ENCODE data around the gene MYO16.
"Not testable (repeated sequence)": the region's sequence is repeated elsewhere in the genome, so short reads cannot be mapped to it uniquely, and the experiment has no call there.

Gene MYO16

GRCh38 chr13:108747843-108748242 is 118.4 kb downstream of the MYO16 start:
- no peak for DNase-seq

- DNase-seq, result no peak
These were observed 122.9 kb downstream of the MYO16 start for GRCh38 chr13:108752276-108752675.

GRCh38 chr13:108755083-108755482 is 125.7 kb downstream of the MYO16 start:
- DNase-seq, result no peak

- no peak for DNase-seq
These were observed 130.7 kb downstream of the MYO16 start for GRCh38 chr13:108760129-108760528.

GRCh38 chr13:108760541-108760940 is 131.1 kb downstream of the MYO16 start:
- DNase-seq, result no peak

- no peak for DNase-seq
These were observed 138.6 kb downstream of the MYO16 start for GRCh38 chr13:108768035-108768434.

- DNase-seq, result no peak
These were observed 140.0 kb downstream of the MYO16 start for GRCh38 chr13:108769213-108770070.

GRCh38 chr13:108775597-108775996 is 146.2 kb downstream of the MYO16 start:
- DNase-seq, result no peak

GRCh38 chr13:108776650-108777049 is 147.2 kb downstream of the MYO16 start:
- no peak for DNase-seq

- no peak for DNase-seq
These were observed 148.3 kb downstream of the MYO16 start for GRCh38 chr13:108777421-108778420.

- no peak for DNase-seq
These were observed 149.9 kb downstream of the MYO16 start for GRCh38 chr13:108779308-108779707.

GRCh38 chr13:108780706-108781105 is 151.3 kb downstream of the MYO16 start:
- no peak for DNase-seq

GRCh38 chr13:108781312-108781711 is 151.9 kb downstream of the MYO16 start:
- no peak for DNase-seq

GRCh38 chr13:108782480-108782879 is 153.1 kb downstream of the MYO16 start:
- DNase-seq, result not testable (repeated sequence)

- DNase-seq, result no peak
These were observed 156.4 kb downstream of the MYO16 start for GRCh38 chr13:108785844-108786243.

- no peak for DNase-seq
These were observed 157.2 kb downstream of the MYO16 start for GRCh38 chr13:108786456-108787200.

GRCh38 chr13:108787700-108788414 is 158.4 kb downstream of the MYO16 start:
- DNase-seq, result no peak

- no peak for DNase-seq
These were observed 160.1 kb downstream of the MYO16 start for GRCh38 chr13:108789476-108789875.

- DNase-seq, result no peak
These were observed 166.4 kb downstream of the MYO16 start for GRCh38 chr13:108795841-108796240.

- no peak for DNase-seq
These were observed 167.9 kb downstream of the MYO16 start for GRCh38 chr13:108797354-108797753.

- DNase-seq, result no peak
These were observed 178.4 kb downstream of the MYO16 start for GRCh38 chr13:108807841-108808240.

GRCh38 chr13:108812165-108812564 is 182.8 kb downstream of the MYO16 start:
- DNase-seq, result no peak
